ENCODE results near the gene RTN4RL2.
"Not testable (repeated sequence)": the region's sequence is repeated elsewhere in the genome, so short reads cannot be mapped to it uniquely, and the experiment has no call there.

Gene RTN4RL2

GRCh38 chr11:57432714-57433163, 27.6 kb upstream of the RTN4RL2 start:
- peak; percentile 30 for DNase-seq (ENCODE audit: low read depth)

GRCh38 chr11:57434640-57435546, 25.4 kb upstream of the RTN4RL2 start:
- peak; percentile 93 for DNase-seq (ENCODE audit: low read depth)

GRCh38 chr11:57436031-57436430, 24.3 kb upstream of the RTN4RL2 start:
- DNase-seq (ENCODE audit: low read depth) = no peak

GRCh38 chr11:57438345-57439285, 21.7 kb upstream of the RTN4RL2 start:
- no peak for DNase-seq (ENCODE audit: low read depth)

- DNase-seq (ENCODE audit: low read depth) = no peak
These were observed 20.5 kb upstream of the RTN4RL2 start for GRCh38 chr11:57439786-57440185.

GRCh38 chr11:57440744-57441414, 19.4 kb upstream of the RTN4RL2 start:
- no peak for DNase-seq (ENCODE audit: low read depth)

GRCh38 chr11:57444362-57445121, 15.8 kb upstream of the RTN4RL2 start:
- no peak for DNase-seq (ENCODE audit: low read depth)

- DNase-seq (ENCODE audit: low read depth) = not testable (repeated sequence)
These were observed 15.3 kb upstream of the RTN4RL2 start for GRCh38 chr11:57445122-57445394.

GRCh38 chr11:57446055-57446454, 14.3 kb upstream of the RTN4RL2 start:
- DNase-seq (ENCODE audit: low read depth) = no peak

- DNase-seq (ENCODE audit: low read depth) = no peak
These were observed 6.7 kb upstream of the RTN4RL2 start for GRCh38 chr11:57453543-57454177.

- DNase-seq (ENCODE audit: low read depth) = peak; percentile 80
These were observed 3.2 kb upstream of the RTN4RL2 start for GRCh38 chr11:57456960-57457642.

- no peak for DNase-seq (ENCODE audit: low read depth)
These were observed 2.7 kb upstream of the RTN4RL2 start for GRCh38 chr11:57457643-57458023.

- DNase-seq (ENCODE audit: low read depth) = no peak
These were observed 2.3 kb upstream of the RTN4RL2 start for GRCh38 chr11:57458060-57458409.

- no peak for DNase-seq (ENCODE audit: low read depth)
These were observed 1.7 kb upstream of the RTN4RL2 start for GRCh38 chr11:57458410-57459163.

GRCh38 chr11:57459164-57460021, 935 bp upstream of the RTN4RL2 start:
- no peak for DNase-seq (ENCODE audit: low read depth)

- DNase-seq (ENCODE audit: low read depth) = no peak
These were observed 726 bp downstream of the RTN4RL2 start for GRCh38 chr11:57460758-57461749.

GRCh38 chr11:57461841-57462489, 1.6 kb downstream of the RTN4RL2 start:
- DNase-seq (ENCODE audit: low read depth) = no peak
